Smooth muscle cell (in vitro differentiated cells): ENCODE results near the gene PLEKHD1. TPM values are rescaled to one million over a fixed set of nuclear protein-coding genes. Genes with fewer than 3 reads are reported as not detected.

ENCODE experiments used
- DNase-seq: peaks from one replicate; lab custom pipeline; 2025; ENCODE audit not compliant: unreplicated experiment; lab: John Stamatoyannopoulos, UW
- H2AFZ ChIP-seq: fragments of 200-600 bp; sonication (generic); 2 replicates; pipeline ENCODE4 v1.6.0; 2016; ENCODE audit warnings: antibody characterized with exemption, low read depth, mild to moderate bottlenecking
- H3F3A ChIP-seq: fragments of 200-600 bp; sonication (generic); 2 replicates; pipeline ENCODE4 v1.6.0; 2017; ENCODE audit warnings: antibody characterized with exemption, low read depth
- H3K27ac ChIP-seq: fragments of 200-600 bp; sonication (generic); 2 replicates; pipeline ENCODE4 v1.5.1; 2016; ENCODE audit warnings: low read depth, mild to moderate bottlenecking
- H3K27me3 ChIP-seq: fragments of 200-600 bp; sonication (generic); 2 replicates; pipeline ENCODE4 v1.6.1; 2016; ENCODE audit warnings: low read depth, mild to moderate bottlenecking
- H3K36me3 ChIP-seq: fragments of 200-600 bp; sonication (generic); 2 replicates; pipeline ENCODE4 v1.5.1; 2016; ENCODE audit warnings: low read depth
- H3K4me1 ChIP-seq: fragments of 200-600 bp; sonication (generic); 2 replicates; pipeline ENCODE4 v1.5.1; 2016; ENCODE audit warnings: low read depth
- H3K4me2 ChIP-seq: fragments of 200-600 bp; sonication (generic); 2 replicates; pipeline ENCODE4 v1.6.0; 2016; ENCODE audit warnings: mild to moderate bottlenecking
- H3K4me3 ChIP-seq: fragments of 200-600 bp; sonication (generic); 2 replicates; pipeline ENCODE4 v1.5.1; 2016; ENCODE audit warnings: mild to moderate bottlenecking
- H3K79me2 ChIP-seq: fragments of 200-600 bp; sonication (generic); 2 replicates; pipeline ENCODE4 v1.6.0; 2016; ENCODE audit warnings: low read depth, mild to moderate bottlenecking
- H3K9ac ChIP-seq: fragments of 200-600 bp; sonication (generic); 2 replicates; pipeline ENCODE4 v1.6.0; 2016; ENCODE audit warnings: low read depth
- H3K9me3 ChIP-seq: fragments of 200-600 bp; sonication (generic); replicated peaks from 2 replicates; pipeline ENCODE4 v1.5.1; 2016; ENCODE audit warnings: low read depth
- H4K20me1 ChIP-seq: fragments of 200-600 bp; sonication (generic); 2 replicates; pipeline ENCODE4 v1.6.0; 2016; ENCODE audit warnings: low read depth
- WGBS: methylation state at CpG from one replicate; pipeline ENCODE4 v1.1.7; 2016; ENCODE audit warnings: low lambda C conversion rate; 5-methylcytosine and 5-hydroxymethylcytosine counted together
- polyA plus RNA-seq: library from polyadenylated mRNA; unstranded; fragments of >200 nt; fragmentation: Nextera tagmentation; extraction: Ambion mirVana; gene quantifications from 2 replicates; pipeline ENCODE4 v1.2.1, GENCODE V29; 2016
- total RNA-seq: library from RNA; depleted of rRNA; stranded (reverse); fragments of >200 nt; gene quantifications from 2 replicates; pipeline ENCODE4 v1.2.3, GENCODE V29; 2014
- TF ChIP-seq, protein P1 (sequence below): fragments of 200-600 bp; sonication (generic); IDR thresholded peaks from 2 replicates; pipeline ENCODE4 v1.5.1; 2017; ENCODE audit warnings: borderline replicate concordance, mild to moderate bottlenecking, antibody characterized with exemption; ENCODE audit not compliant: insufficient read depth, poor library complexity, severe bottlenecking

The PLEKHD1 gene
- total and polyA plus RNA-seq, 2 experiments from 2014 or later: 0.03 TPM; not detected in 1

DNA sequence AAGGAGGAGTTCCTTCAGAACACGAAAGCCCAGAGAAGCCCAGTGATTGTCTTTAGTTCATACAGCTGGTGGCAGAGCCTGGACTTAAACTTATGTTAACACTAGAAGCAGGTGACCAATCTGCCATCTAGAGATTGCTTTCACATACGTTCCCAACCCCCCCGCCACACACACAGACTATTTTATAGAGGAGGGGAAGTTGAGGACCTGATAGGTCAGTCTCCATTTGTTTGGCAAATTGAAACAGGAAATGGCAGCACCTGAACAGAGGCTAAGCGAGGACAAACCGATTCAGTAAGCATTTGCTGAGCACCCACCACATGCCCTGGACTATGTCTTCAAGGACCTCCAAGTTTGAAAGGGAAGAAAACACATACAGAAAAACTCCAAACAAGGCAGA lies 4.8 kb upstream of the PLEKHD1 start:
- TF ChIP-seq, protein P1, sequence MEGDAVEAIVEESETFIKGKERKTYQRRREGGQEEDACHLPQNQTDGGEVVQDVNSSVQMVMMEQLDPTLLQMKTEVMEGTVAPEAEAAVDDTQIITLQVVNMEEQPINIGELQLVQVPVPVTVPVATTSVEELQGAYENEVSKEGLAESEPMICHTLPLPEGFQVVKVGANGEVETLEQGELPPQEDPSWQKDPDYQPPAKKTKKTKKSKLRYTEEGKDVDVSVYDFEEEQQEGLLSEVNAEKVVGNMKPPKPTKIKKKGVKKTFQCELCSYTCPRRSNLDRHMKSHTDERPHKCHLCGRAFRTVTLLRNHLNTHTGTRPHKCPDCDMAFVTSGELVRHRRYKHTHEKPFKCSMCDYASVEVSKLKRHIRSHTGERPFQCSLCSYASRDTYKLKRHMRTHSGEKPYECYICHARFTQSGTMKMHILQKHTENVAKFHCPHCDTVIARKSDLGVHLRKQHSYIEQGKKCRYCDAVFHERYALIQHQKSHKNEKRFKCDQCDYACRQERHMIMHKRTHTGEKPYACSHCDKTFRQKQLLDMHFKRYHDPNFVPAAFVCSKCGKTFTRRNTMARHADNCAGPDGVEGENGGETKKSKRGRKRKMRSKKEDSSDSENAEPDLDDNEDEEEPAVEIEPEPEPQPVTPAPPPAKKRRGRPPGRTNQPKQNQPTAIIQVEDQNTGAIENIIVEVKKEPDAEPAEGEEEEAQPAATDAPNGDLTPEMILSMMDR: no peak
- H4K20me1 ChIP-seq: no peaks in the 10 kb centered on the region
- no peak overlapping the region for H2AFZ ChIP-seq
- no peak overlapping the region for H3K27ac ChIP-seq
- 96% methylated on average over 5 of the region's 5 CpGs for WGBS
- no peaks in the 10 kb centered on the region for H3K79me2 ChIP-seq
- no peak overlapping the region for H3K4me3 ChIP-seq
- H3F3A ChIP-seq: no peaks in the 10 kb centered on the region
- no peaks in the 10 kb centered on the region for H3K36me3 ChIP-seq
- H3K9me3 ChIP-seq: no peaks in the 10 kb centered on the region
- peaks cover 56% of the 10 kb centered on the region for H3K27me3 ChIP-seq
- H3K4me2 ChIP-seq: no peak overlapping the region
- no peak for DNase-seq
- H3K9ac ChIP-seq: no peak overlapping the region
- peaks cover 5% of the 10 kb centered on the region for H3K4me1 ChIP-seq

DNA sequence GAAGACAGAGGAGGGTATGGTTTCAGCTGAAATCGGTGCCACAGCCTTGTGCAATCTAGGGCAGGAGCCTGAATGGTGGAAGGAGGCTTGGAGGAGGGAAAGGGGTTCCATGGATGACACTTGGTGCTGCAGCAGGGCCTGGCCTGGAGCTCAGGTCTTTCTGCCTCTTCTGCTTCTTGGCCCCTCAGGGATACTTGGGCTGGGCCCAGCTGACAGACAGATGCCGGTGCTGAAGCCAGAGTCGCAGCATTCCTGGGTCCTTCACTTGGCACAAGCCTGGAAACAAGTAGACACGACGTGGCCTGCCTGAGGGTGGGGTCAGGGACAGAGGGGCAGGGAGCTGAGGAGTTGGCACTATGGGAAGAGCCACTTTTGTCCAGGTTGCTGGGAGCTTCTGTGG lies 4.4 kb upstream of the PLEKHD1 start:
- Histone ChIP-seq H3K9ac (no peak overlapping the region), H4K20me1 (no peaks in the 10 kb centered on the region), H3K4me1 (peaks cover 5% of the 10 kb centered on the region), H3K79me2 (no peaks in the 10 kb centered on the region), H3F3A (no peaks in the 10 kb centered on the region), H3K4me2 (no peak overlapping the region), H2AFZ (no peak overlapping the region), H3K27me3 (peaks cover 60% of the 10 kb centered on the region), H3K36me3 (no peaks in the 10 kb centered on the region), H3K27ac (no peak overlapping the region), H3K9me3 (no peaks in the 10 kb centered on the region), H3K4me3 (no peak overlapping the region)
- 89% methylated on average over 5 of the region's 5 CpGs for WGBS
- no peak for DNase-seq
- TF ChIP-seq, protein P1: no peak

DNA sequence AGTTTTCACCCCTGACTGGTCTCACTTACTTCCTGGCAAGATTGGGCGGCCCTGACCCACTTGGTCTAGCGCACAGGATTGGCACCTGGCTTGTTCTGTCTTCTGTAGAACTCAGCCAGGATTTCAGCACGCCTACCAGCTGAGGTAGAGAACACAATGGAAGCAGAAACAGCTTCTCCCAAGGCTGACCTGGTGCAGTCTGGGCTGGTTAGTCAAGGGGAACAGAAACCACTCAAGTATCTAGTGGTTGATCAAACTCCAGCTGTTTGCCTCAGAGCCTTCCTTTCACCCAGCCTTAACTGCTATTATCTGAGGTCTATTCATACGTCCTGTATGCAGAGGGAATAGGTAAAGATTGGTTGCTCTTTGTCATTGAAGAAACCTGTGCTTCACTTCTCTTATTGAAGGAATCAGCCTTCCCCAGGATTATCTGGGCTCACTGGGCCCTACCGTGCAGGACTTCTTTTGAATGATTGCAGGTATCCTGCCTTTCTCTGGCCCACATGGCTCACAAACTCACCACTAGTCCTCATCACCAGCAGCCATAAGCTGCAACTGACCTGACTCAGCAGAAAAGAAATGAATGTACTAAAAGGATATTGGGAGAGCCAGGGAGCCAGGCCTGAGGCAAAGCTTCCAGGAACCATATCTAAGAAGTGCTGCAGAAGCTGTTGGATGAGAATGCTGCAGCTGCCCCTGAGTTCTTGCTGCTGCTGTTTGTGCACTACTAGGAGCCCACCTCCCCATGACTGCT lies 2.5 kb upstream of the PLEKHD1 start:
- Histone ChIP-seq H3K27ac (no peak overlapping the region), H3K27me3 (peaks cover 79% of the 10 kb centered on the region), H3K4me1 (peaks cover 5% of the 10 kb centered on the region), H3F3A (no peaks in the 10 kb centered on the region), H3K79me2 (no peaks in the 10 kb centered on the region), H3K9ac (no peak overlapping the region), H3K36me3 (no peaks in the 10 kb centered on the region), H3K4me2 (no peak overlapping the region), H3K4me3 (no peak overlapping the region), H4K20me1 (no peaks in the 10 kb centered on the region), H2AFZ (no peak overlapping the region), H3K9me3 (no peaks in the 10 kb centered on the region)
- no peak for DNase-seq
- WGBS: 75% methylated on average over 5 of the region's 5 CpGs
- TF ChIP-seq, protein P1: no peak

DNA sequence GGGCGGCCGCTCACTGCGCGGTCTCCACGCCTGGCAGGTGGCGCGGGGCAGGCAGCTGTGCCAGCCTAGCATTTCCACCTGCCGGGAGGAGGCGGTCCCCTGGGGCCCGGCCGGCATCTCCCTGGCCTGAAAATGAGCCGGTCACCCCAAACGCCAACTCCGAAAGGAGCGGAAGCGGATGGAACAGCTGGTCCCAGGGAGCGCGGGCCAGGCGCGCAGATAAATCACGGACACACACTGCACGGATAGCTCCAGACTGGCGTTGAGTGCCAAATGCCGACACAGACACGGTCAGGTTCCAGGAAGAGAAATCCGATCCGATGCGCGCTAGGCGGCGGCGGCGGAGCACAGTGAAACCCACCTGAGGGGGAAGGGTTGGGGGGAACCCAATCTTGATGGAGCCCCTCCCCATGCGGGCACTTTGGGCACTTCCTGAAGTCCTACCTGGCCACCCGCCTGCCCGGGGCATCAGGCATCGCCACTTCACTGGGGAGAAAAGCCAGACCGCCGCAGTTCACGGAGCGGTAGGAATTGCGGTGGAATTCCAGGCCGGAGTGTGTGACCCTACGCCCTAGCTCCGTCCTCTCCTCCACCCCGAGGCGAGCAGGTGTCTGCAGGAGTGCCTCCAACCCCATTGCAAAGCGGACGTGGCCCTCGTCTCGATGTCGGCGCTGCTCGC lies 624 bp upstream of the PLEKHD1 start:
- H3K79me2 ChIP-seq: no peaks in the 10 kb centered on the region
- no peak overlapping the region for H3K9ac ChIP-seq
- H3K4me1 ChIP-seq: peaks cover 5% of the 10 kb centered on the region
- no peaks in the 10 kb centered on the region for H3K36me3 ChIP-seq
- no peak overlapping the region for H2AFZ ChIP-seq
- no peak for DNase-seq
- no peak overlapping the region for H3K27ac ChIP-seq
- peak overlapping the region; percentile 81 for H3K4me2 ChIP-seq
- peak overlapping the region; percentile 32 for H3K4me3 ChIP-seq
- no peaks in the 10 kb centered on the region for H3K9me3 ChIP-seq
- peaks cover 98% of the 10 kb centered on the region for H3K27me3 ChIP-seq
- H3F3A ChIP-seq: no peaks in the 10 kb centered on the region
- 5% methylated on average over 53 of the region's 54 CpGs for WGBS
- TF ChIP-seq, protein P1: no peak
- no peaks in the 10 kb centered on the region for H4K20me1 ChIP-seq
